Progenitor cell of endocrine pancreas (in vitro differentiated cells): Measurements from ENCODE around the gene CEP83. TPM values are rescaled to one million over a fixed set of nuclear protein-coding genes. Genes with fewer than 3 reads are reported as not detected.

ENCODE experiments used
- DNase-seq: peaks from one replicate; pipeline ENCODE4 v3.0.0; 2021; ENCODE audit warnings: low spot score; ENCODE audit not compliant: unreplicated experiment
- H3K27ac Mint-ChIP-seq: 2 replicates; pipeline ENCODE4 v1.8.0; 2021; ENCODE audit warnings: mild to moderate bottlenecking, moderate library complexity, mixed read lengths
- H3K27me3 Mint-ChIP-seq: 2 replicates; pipeline ENCODE4 v1.8.0; 2021; ENCODE audit warnings: mixed read lengths
- H3K36me3 Mint-ChIP-seq: 2 replicates; pipeline ENCODE4 v1.8.0; 2022; ENCODE audit warnings: mixed read lengths; ENCODE audit not compliant: insufficient read depth
- H3K4me1 Mint-ChIP-seq: 2 replicates; pipeline ENCODE4 v1.8.0; 2021; ENCODE audit warnings: low read depth, mixed read lengths
- H3K4me3 Mint-ChIP-seq: 2 replicates; pipeline ENCODE4 v1.8.0; 2021; ENCODE audit warnings: low read depth, mild to moderate bottlenecking, moderate library complexity, mixed read lengths
- H3K9me3 Mint-ChIP-seq: 2 replicates; pipeline ENCODE4 v1.8.0; 2021; ENCODE audit warnings: low read depth, mixed read lengths
- total RNA-seq: library from RNA; stranded (reverse); gene quantifications from 2 replicates; pipeline ENCODE4 v1.2.1, GENCODE V29; 2021
- TF ChIP-seq, protein P1 (sequence below): fragments of 200-600 bp; sonication (generic); IDR thresholded peaks from one replicate; pipeline ENCODE4 v1.5.0; 2021; ENCODE audit warnings: antibody characterized with exemption, mild to moderate bottlenecking; ENCODE audit not compliant: unreplicated experiment

Gene CEP83
- total RNA-seq, 1 donor from 2014 or later = 38.6 TPM

DNA sequence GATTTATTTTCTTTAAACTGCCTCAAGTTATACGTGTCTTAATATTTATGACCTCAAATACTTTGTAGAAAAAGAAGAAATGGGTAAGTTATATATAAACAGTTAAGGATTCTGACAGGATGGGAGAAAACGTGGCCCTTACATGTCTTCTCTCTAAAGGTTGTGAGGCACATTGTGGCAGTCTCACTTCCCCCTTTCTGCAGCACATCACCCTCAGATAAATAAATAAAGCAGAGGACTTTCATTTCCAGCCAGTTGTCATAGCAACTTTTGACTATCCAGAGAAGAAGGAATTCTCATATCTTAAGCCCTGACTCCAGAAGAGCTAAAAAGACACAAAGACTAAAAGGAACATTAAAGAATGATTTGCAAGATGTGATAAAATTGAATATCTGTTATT lies 28.8 kb upstream of the CEP83 start:
- H3K36me3 Mint-ChIP-seq = no peaks in the 10 kb centered on the region
- TF ChIP-seq, protein P1, sequence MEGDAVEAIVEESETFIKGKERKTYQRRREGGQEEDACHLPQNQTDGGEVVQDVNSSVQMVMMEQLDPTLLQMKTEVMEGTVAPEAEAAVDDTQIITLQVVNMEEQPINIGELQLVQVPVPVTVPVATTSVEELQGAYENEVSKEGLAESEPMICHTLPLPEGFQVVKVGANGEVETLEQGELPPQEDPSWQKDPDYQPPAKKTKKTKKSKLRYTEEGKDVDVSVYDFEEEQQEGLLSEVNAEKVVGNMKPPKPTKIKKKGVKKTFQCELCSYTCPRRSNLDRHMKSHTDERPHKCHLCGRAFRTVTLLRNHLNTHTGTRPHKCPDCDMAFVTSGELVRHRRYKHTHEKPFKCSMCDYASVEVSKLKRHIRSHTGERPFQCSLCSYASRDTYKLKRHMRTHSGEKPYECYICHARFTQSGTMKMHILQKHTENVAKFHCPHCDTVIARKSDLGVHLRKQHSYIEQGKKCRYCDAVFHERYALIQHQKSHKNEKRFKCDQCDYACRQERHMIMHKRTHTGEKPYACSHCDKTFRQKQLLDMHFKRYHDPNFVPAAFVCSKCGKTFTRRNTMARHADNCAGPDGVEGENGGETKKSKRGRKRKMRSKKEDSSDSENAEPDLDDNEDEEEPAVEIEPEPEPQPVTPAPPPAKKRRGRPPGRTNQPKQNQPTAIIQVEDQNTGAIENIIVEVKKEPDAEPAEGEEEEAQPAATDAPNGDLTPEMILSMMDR = no peak
- no peaks in the 10 kb centered on the region for H3K27me3 Mint-ChIP-seq
- no peak overlapping the region for H3K4me3 Mint-ChIP-seq
- no peak overlapping the region for H3K27ac Mint-ChIP-seq
- no peaks in the 10 kb centered on the region for H3K9me3 Mint-ChIP-seq
- DNase-seq = no peak
- no peaks in the 10 kb centered on the region for H3K4me1 Mint-ChIP-seq

DNA sequence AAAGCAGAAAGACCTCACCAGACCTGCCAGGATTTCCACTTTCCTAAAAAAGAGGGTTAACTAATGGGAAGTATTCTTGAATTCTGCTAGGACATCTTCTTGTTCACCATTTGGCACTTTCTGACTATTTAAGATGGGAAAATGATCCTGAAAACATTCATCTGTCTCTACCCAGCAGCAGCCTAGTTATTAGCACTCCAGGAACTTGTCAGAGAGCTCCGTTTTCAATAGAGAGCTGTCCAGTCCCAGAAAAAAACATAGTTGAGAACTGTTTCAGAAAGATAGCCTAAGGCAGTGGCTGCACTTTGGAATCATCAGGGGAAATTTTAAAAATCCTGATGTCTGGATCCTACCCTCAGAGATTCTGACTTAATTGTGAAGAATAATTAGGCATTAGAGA lies 22.1 kb upstream of the CEP83 start:
- no peaks in the 10 kb centered on the region for H3K4me1 Mint-ChIP-seq
- TF ChIP-seq, protein P1 = no peak
- no peaks in the 10 kb centered on the region for H3K27me3 Mint-ChIP-seq
- DNase-seq = no peak
- no peaks in the 10 kb centered on the region for H3K36me3 Mint-ChIP-seq
- H3K9me3 Mint-ChIP-seq = no peaks in the 10 kb centered on the region
- H3K27ac Mint-ChIP-seq = no peak overlapping the region
- H3K4me3 Mint-ChIP-seq = no peak overlapping the region

DNA sequence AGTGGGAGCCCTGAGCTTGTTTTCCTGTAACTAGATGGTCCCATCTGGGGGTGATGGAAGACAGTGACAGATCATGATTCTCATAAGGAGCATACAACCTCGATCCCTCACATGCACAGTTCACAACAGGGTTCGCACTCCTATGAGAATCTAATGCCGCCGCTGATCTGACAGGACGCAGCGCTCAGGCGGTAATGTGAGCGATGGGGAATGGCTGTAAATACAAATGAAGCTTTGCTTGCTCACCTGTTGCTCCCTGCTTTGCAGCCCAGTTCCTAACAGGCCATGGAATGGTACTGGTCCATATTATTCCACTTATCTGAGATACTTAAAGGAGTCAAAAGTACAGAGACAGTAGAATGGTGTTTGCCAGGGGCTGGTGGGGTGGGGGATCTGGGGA lies 9.9 kb upstream of the CEP83 start:
- TF ChIP-seq, protein P1 = no peak
- Mint-ChIP-seq H3K27me3 (no peaks in the 10 kb centered on the region), H3K9me3 (no peaks in the 10 kb centered on the region), H3K4me3 (no peak overlapping the region), H3K4me1 (no peaks in the 10 kb centered on the region), H3K27ac (no peak overlapping the region), H3K36me3 (no peaks in the 10 kb centered on the region)
- no peak for DNase-seq

- Mint-ChIP-seq H3K4me3 (peak overlapping the region; percentile 94), H3K36me3 (peaks cover 2% of the 10 kb centered on the region), H3K9me3 (no peaks in the 10 kb centered on the region), H3K27me3 (no peaks in the 10 kb centered on the region), H3K27ac (peak overlapping the region; percentile 95), H3K4me1 (peaks cover 8% of the 10 kb centered on the region)
- DNase-seq = no peak
- TF ChIP-seq, protein P1 = no peak
Observed at GRCh38 chr12:94460616-94460959, 921 bp upstream of the CEP83 start.

DNA sequence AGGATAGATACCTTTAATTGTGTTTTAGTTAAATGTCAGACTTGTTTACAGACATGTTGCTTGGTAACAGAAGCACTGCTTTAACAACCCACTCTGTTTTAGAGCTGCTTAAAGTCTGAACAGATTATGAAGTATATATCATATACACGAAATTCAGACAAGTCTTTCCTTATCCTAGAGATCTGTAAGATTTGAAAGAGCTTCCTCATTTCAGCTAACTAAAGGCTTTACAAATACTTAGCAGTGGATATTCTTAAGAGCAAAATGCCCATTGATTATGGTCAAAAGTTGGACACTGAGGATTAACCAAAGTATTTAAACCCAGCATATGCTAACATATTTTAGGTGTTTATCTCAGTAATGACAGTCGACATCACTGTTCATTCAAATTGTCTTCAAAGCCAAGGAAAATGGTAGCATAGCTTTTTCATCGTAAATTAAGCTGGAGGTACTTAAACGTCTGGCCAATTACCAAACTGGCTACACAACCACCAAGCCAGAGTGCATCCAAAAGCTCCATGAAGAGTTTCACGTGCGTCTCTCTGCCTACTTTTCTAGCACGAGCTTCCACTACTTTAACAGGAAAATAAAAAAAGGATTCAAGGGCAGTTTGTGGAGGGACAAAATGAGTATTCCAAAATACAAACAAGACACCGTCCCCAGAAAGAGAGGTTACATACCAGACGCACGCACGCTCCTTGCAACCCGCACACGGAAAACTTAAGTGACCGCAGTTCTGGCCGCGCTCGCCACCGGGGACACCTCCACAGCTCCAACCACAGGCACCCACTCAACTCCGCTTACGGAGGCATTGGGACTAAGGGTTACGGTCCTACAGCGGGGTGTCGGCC lies 565 bp downstream of the CEP83 start:
- peaks cover 11% of the 10 kb centered on the region for H3K36me3 Mint-ChIP-seq
- H3K9me3 Mint-ChIP-seq = no peaks in the 10 kb centered on the region
- H3K27me3 Mint-ChIP-seq = no peaks in the 10 kb centered on the region
- no peak for DNase-seq
- TF ChIP-seq, protein P1 = no peak
- H3K27ac Mint-ChIP-seq = peak overlapping the region; percentile 94
- peaks cover 8% of the 10 kb centered on the region for H3K4me1 Mint-ChIP-seq
- H3K4me3 Mint-ChIP-seq = peak overlapping the region; percentile 94
